Spleen (tissue), 11 donors: ENCODE data around the gene LRP2BP. TPM values are rescaled to one million over a fixed set of nuclear protein-coding genes. Genes with fewer than 3 reads are reported as not detected.

Experiments
- polyA plus RNA-seq, 3 donors: library from polyadenylated mRNA; stranded (reverse); fragments of 200-250 nt; gene quantifications; one replicate each; pipeline ENCODE4 v1.2.1, GENCODE V29; 2013
- small RNA-seq, 4 donors: library from RNA; depleted of rRNA; stranded (forward); fragments of <200 nt; gene quantifications; one replicate each; pipeline ENCODE3, GENCODE V24; 2016
- total RNA-seq, 7 donors: library from RNA; depleted of rRNA in 3 of 7; stranded (reverse); fragments of >200 nt in 3 of 7; fragmentation: NEBNext Ultra II Directional in 4 of 7; extraction: Animal tissue kit (Norgen Biotek cat#: 25700) in 4 of 7; gene quantifications; one replicate each; pipeline versions ENCODE4 v1.1.0 to v1.2.1, GENCODE V29; 2016 to 2021
- donor health status: healthy with polysubstance abuse.
- donor health status: DM: no; HTN: no; CAD: no; lungs with moderate emphysema.
- donor health status: DM: no; HTN: no; CAD: no.
- donor health status: Bipolar disorder and iron deficiency.
- donor health status: healthy.
- donor health status: DM: no; HTN: no; CAD: no.
- donor health status: DM: yes; HTN: yes; CAD: no.

Gene LRP2BP
- total and polyA plus RNA-seq, 10 donors = 0.17 to 2.4 (median 0.96) TPM

Small RNAs within 50 kb of the gene (small RNA-seq; reads per million reads assigned to genes)
- gene RF00019 = 0 reads per million in 4 donors

Other genes starting within 250 kb of the LRP2BP start
- 10 to 100 TPM; 34.0 to 48.6 (median 40.6) TPM for gene CFAP97, start 191.9 kb downstream of the LRP2BP start, total RNA-seq
- gene CFAP97, start 191.9 kb downstream of the LRP2BP start, polyA plus RNA-seq = 10 to 100 TPM in 1 of 3 donors, 1 to 10 TPM in 2; 4.8 to 12.4 (median 8.0) TPM
- 10 to 100 TPM; 24.3 to 49.6 (median 36.7) TPM for gene SNX25, start 186.3 kb downstream of the LRP2BP start, total RNA-seq
- gene SNX25, start 186.3 kb downstream of the LRP2BP start, polyA plus RNA-seq = 10 to 100 TPM in 2 of 3 donors, 1 to 10 TPM in 1; 9.6 to 16.0 (median 14.1) TPM
- 10 to 100 TPM in 3 of 7 donors, 1 to 10 TPM in 4; 6.9 to 21.1 (median 8.9) TPM for gene ANKRD37, start 917 bp upstream of the LRP2BP start, total RNA-seq
- gene ANKRD37, start 917 bp upstream of the LRP2BP start, polyA plus RNA-seq = 10 to 100 TPM in 2 of 3 donors, 1 to 10 TPM in 1; 6.0 to 12.0 (median 10.5) TPM
- 10 to 100 TPM; 19.9 to 44.1 (median 26.3) TPM for gene UFSP2, start 30.0 kb upstream of the LRP2BP start, total RNA-seq
- 10 to 100 TPM; 11.0 to 16.9 (median 13.4) TPM for gene UFSP2, start 30.0 kb upstream of the LRP2BP start, polyA plus RNA-seq
- gene CCDC110, start 75.8 kb upstream of the LRP2BP start, total RNA-seq = 1 to 10 TPM in 2 of 7 donors, under 1 TPM in 5; 0.60 to 4.7 (median 0.87) TPM
- gene CCDC110, start 75.8 kb upstream of the LRP2BP start, polyA plus RNA-seq = under 1 TPM; 0.20 to 0.26 (median 0.22) TPM
- gene PDLIM3, start 139.6 kb upstream of the LRP2BP start, total RNA-seq = 100 to 1,000 TPM in 1 of 7 donors, 10 to 100 TPM in 6; 30.0 to 107 (median 67.5) TPM
- 10 to 100 TPM; 28.0 to 43.9 (median 30.2) TPM for gene PDLIM3, start 139.6 kb upstream of the LRP2BP start, polyA plus RNA-seq